ENCODE measurements around the gene MAPK8IP2. TPM values are rescaled to one million over a fixed set of nuclear protein-coding genes. Genes with fewer than 3 reads are reported as not detected.

MAPK8IP2 gene
- total RNA-seq, 1 experiment from 2014 or later, result 7.8 TPM

GRCh38 chr22:50582493-50583293, 17.9 kb upstream of the MAPK8IP2 start, which contains the start of gene CHKB:
Gene CHKB (minus strand): TSS chr22:50582849. CDS start chr22:50582781, 68 bp downstream.
- intact Hi-C loops (cut with micrococcal nuclease; ENCODE audit: unreplicated experiment), result no loop called here
- Histone ChIP-seq H3K27me3 (replicated peaks; ENCODE audit: insufficient read depth, low read depth, low read length, poor library complexity) (no peaks in the 10 kb centered on the region), H3K9me3 (ENCODE audit: low read depth, low read length, poor library complexity, severe bottlenecking) (no peaks in the 10 kb centered on the region), H3K4me1 (ENCODE audit: insufficient read depth, low read length, poor library complexity, severe bottlenecking) (no peaks in the 10 kb centered on the region), H3K4me3 (ENCODE audit: low read depth, low read length, poor library complexity, severe bottlenecking) (peak within 1 kb of the TSS; percentile 74), H3K27ac (ENCODE audit: low read depth, low read length, poor library complexity, severe bottlenecking) (peak within 1 kb of the TSS; percentile 92), H3K36me3 (ENCODE audit: insufficient read depth, low read length, poor library complexity, severe bottlenecking) (no peaks in the 10 kb centered on the region)
- ChIA-PET POLR2A (ENCODE audit: low non-redundant PET) (no interaction called here), CTCF (interaction anchor here (0.5 kb wide), 1 partner anchor 37 kb away, joined by 4 read pairs; no protein-coding TSS in a partner anchor)
- no TSS peak for BruUV-seq (replicated peaks)
- DNase-seq (ENCODE audit: low spot score), result peak; percentile 99
- TF ChIP-seq CTCF (conservative IDR thresholded peaks at IDR 0.05; ENCODE audit: low read depth, low read length) (no peak), EZH2 (IDR thresholded peaks at IDR 0.05; ENCODE audit: borderline replicate concordance, low read depth, low read length, poor library complexity, severe bottlenecking) (no peak)

- ChIA-PET CTCF (interaction anchor here (0.5 kb wide), 1 partner anchor 37 kb away, joined by 4 read pairs; no protein-coding TSS in a partner anchor), POLR2A (ENCODE audit: low non-redundant PET) (no interaction called here)
- Histone ChIP-seq H3K27me3 (replicated peaks; ENCODE audit: insufficient read depth, low read depth, low read length, poor library complexity) (no peaks in the 10 kb centered on the region), H3K9me3 (ENCODE audit: low read depth, low read length, poor library complexity, severe bottlenecking) (no peaks in the 10 kb centered on the region), H3K27ac (ENCODE audit: low read depth, low read length, poor library complexity, severe bottlenecking) (peak overlapping the region; percentile 92), H3K36me3 (ENCODE audit: insufficient read depth, low read length, poor library complexity, severe bottlenecking) (no peaks in the 10 kb centered on the region), H3K4me1 (ENCODE audit: insufficient read depth, low read length, poor library complexity, severe bottlenecking) (no peaks in the 10 kb centered on the region), H3K4me3 (ENCODE audit: low read depth, low read length, poor library complexity, severe bottlenecking) (peak overlapping the region; percentile 74)
- TF ChIP-seq CTCF (conservative IDR thresholded peaks at IDR 0.05; ENCODE audit: low read depth, low read length), result no peak
- no peak for TF ChIP-seq EZH2 (IDR thresholded peaks at IDR 0.05; ENCODE audit: borderline replicate concordance, low read depth, low read length, poor library complexity, severe bottlenecking)
- no TSS peak for BruUV-seq (replicated peaks)
- intact Hi-C loops (cut with micrococcal nuclease; ENCODE audit: unreplicated experiment), result no loop called here
- DNase-seq (ENCODE audit: low spot score), result no peak
Measured at GRCh38 chr22:50583294-50583861, 17.2 kb upstream of the MAPK8IP2 start.

GRCh38 chr22:50584106-50585096, 16.2 kb upstream of the MAPK8IP2 start:
- Histone ChIP-seq H3K4me1 (ENCODE audit: insufficient read depth, low read length, poor library complexity, severe bottlenecking) (no peaks in the 10 kb centered on the region), H3K36me3 (ENCODE audit: insufficient read depth, low read length, poor library complexity, severe bottlenecking) (no peaks in the 10 kb centered on the region), H3K27ac (ENCODE audit: low read depth, low read length, poor library complexity, severe bottlenecking) (no peak overlapping the region), H3K27me3 (replicated peaks; ENCODE audit: insufficient read depth, low read depth, low read length, poor library complexity) (no peaks in the 10 kb centered on the region), H3K9me3 (ENCODE audit: low read depth, low read length, poor library complexity, severe bottlenecking) (no peaks in the 10 kb centered on the region), H3K4me3 (ENCODE audit: low read depth, low read length, poor library complexity, severe bottlenecking) (no peak overlapping the region)
- ChIA-PET CTCF (no interaction called here), POLR2A (ENCODE audit: low non-redundant PET) (no interaction called here)
- BruUV-seq (replicated peaks), result no TSS peak
- TF ChIP-seq CTCF (conservative IDR thresholded peaks at IDR 0.05; ENCODE audit: low read depth, low read length), result no peak
- DNase-seq (ENCODE audit: low spot score), result no peak
- intact Hi-C loops (cut with micrococcal nuclease; ENCODE audit: unreplicated experiment), result no loop called here
